ENCODE data around the gene SLC34A3. TPM values are rescaled to one million over a fixed set of nuclear protein-coding genes. Genes with fewer than 3 reads are reported as not detected.

The SLC34A3 gene
- total RNA-seq, 1 donor from 2014 or later: 0.09 TPM

DNA sequence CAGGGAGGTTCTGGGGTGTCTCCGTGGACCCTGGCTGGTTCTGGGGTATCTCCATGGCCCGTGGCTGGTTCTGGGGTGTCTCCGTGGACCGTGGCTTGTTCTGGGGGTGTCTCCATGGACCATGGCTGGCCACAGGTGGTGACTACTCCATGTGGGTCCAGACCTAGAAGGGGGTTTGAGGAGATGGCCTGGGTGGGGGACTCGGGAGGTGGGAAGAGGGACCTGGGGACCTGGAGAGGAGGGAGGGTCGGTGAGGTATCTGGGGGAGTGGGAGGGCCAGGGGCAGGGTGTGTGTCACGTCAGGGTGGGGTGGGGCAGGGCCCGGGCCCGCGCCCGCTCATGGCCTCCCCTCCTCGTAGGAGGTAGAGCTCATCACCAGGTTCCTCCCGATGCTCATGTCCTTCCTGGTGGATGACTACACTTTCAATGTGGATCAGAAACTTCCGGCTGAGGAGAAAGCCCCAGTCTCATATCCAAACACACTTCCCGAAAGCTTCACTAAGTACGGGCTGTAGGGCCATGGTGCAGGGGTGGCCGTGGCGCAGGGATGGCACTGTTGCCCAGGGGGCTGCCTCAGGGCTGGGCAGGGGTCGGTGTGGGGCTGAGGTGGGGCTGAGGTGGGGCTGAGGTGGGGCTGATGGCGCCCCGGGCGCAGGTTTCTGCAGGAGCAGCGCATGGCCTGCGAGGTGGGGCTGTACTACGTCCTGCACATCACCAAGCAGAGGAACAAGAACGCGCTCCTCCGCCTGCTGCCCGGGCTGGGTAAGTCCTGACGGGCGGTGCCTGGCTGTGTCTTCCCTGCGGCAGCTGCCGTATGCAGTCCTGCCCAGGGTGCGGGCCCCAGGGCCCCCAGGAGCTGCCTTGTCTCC lies 36.1 kb downstream of the SLC34A3 start:
- peaks cover 16% of the 10 kb centered on the region for H3K36me3 Mint-ChIP-seq (ENCODE audit: low read depth, unreplicated experiment)
- H3K9ac ChIP-seq (ENCODE audit: low read length): no peak overlapping the region
- no peaks in the 10 kb centered on the region for H3K27me3 Mint-ChIP-seq (ENCODE audit: low read depth, unreplicated experiment)
- no peak overlapping the region for H2AFZ ChIP-seq (ENCODE audit: low read depth, low read length)
- H3K27ac ChIP-seq (ENCODE audit: low read depth, low read length): no peak overlapping the region
- H3K9me3 Mint-ChIP-seq (ENCODE audit: unreplicated experiment): no peaks in the 10 kb centered on the region
- no peaks in the 10 kb centered on the region for H3K27me3 ChIP-seq (ENCODE audit: insufficient read depth, low read length)
- peaks cover 15% of the 10 kb centered on the region for H3K36me3 ChIP-seq (ENCODE audit: insufficient read depth, low read length)
- FAIRE-seq (no peak), DNase-seq (ENCODE audit: low read depth) (no peak)
- peaks cover 8% of the 10 kb centered on the region for H3K4me1 Mint-ChIP-seq (ENCODE audit: low read depth, unreplicated experiment)
- H3K27ac Mint-ChIP-seq (ENCODE audit: unreplicated experiment): no peak overlapping the region
- H3K4me3 ChIP-seq (ENCODE audit: insufficient read depth, low read depth, low read length): no peak overlapping the region
- H3K9me3 ChIP-seq (ENCODE audit: insufficient read depth, low read depth, low read length): no peaks in the 10 kb centered on the region
- no peak overlapping the region for H3K4me2 ChIP-seq (ENCODE audit: low read length)
- peaks cover 34% of the 10 kb centered on the region for H4K20me1 ChIP-seq (ENCODE audit: insufficient read depth, low read length)
- H3K4me1 ChIP-seq (ENCODE audit: insufficient read depth, low read length): peaks cover 4% of the 10 kb centered on the region
- no peak overlapping the region for H3K4me3 Mint-ChIP-seq (ENCODE audit: unreplicated experiment)
- TF ChIP-seq EZH2 (IDR thresholded peaks at IDR 0.05; ENCODE audit: insufficient read depth, low read length): no peak
- TF ChIP-seq, protein P1, sequence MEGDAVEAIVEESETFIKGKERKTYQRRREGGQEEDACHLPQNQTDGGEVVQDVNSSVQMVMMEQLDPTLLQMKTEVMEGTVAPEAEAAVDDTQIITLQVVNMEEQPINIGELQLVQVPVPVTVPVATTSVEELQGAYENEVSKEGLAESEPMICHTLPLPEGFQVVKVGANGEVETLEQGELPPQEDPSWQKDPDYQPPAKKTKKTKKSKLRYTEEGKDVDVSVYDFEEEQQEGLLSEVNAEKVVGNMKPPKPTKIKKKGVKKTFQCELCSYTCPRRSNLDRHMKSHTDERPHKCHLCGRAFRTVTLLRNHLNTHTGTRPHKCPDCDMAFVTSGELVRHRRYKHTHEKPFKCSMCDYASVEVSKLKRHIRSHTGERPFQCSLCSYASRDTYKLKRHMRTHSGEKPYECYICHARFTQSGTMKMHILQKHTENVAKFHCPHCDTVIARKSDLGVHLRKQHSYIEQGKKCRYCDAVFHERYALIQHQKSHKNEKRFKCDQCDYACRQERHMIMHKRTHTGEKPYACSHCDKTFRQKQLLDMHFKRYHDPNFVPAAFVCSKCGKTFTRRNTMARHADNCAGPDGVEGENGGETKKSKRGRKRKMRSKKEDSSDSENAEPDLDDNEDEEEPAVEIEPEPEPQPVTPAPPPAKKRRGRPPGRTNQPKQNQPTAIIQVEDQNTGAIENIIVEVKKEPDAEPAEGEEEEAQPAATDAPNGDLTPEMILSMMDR (IDR thresholded peaks at IDR 0.05; ENCODE audit: insufficient read depth, low read depth, low read length): no peak
- H3K79me2 ChIP-seq (ENCODE audit: insufficient read depth, low read length): peaks cover 23% of the 10 kb centered on the region

GRCh38 chr9:137267933-137268355 lies 37.2 kb downstream of the SLC34A3 start:
- Mint-ChIP-seq H3K4me1 (ENCODE audit: low read depth, unreplicated experiment) (peaks cover 6% of the 10 kb centered on the region), H3K27ac (ENCODE audit: unreplicated experiment) (peak overlapping the region; percentile 7), H3K4me3 (ENCODE audit: unreplicated experiment) (no peak overlapping the region), H3K9me3 (ENCODE audit: unreplicated experiment) (no peaks in the 10 kb centered on the region), H3K36me3 (ENCODE audit: low read depth, unreplicated experiment) (peaks cover 15% of the 10 kb centered on the region), H3K27me3 (ENCODE audit: low read depth, unreplicated experiment) (no peaks in the 10 kb centered on the region)
- FAIRE-seq (no peak), DNase-seq (ENCODE audit: low read depth) (no peak)
- H3K79me2 ChIP-seq (ENCODE audit: insufficient read depth, low read length): peaks cover 23% of the 10 kb centered on the region
- H4K20me1 ChIP-seq (ENCODE audit: insufficient read depth, low read length): peaks cover 41% of the 10 kb centered on the region
- no peak overlapping the region for H2AFZ ChIP-seq (ENCODE audit: low read depth, low read length)
- peaks cover 4% of the 10 kb centered on the region for H3K4me1 ChIP-seq (ENCODE audit: insufficient read depth, low read length)
- H3K36me3 ChIP-seq (ENCODE audit: insufficient read depth, low read length): peaks cover 15% of the 10 kb centered on the region
- no peak overlapping the region for H3K9ac ChIP-seq (ENCODE audit: low read length)
- no peak overlapping the region for H3K27ac ChIP-seq (ENCODE audit: low read depth, low read length)
- no peaks in the 10 kb centered on the region for H3K27me3 ChIP-seq (ENCODE audit: insufficient read depth, low read length)
- H3K4me3 ChIP-seq (ENCODE audit: insufficient read depth, low read depth, low read length): no peak overlapping the region
- TF ChIP-seq, protein P1 (IDR thresholded peaks at IDR 0.05; ENCODE audit: insufficient read depth, low read depth, low read length): no peak
- no peak for TF ChIP-seq EZH2 (IDR thresholded peaks at IDR 0.05; ENCODE audit: insufficient read depth, low read length)
- no peak overlapping the region for H3K4me2 ChIP-seq (ENCODE audit: low read length)
- no peaks in the 10 kb centered on the region for H3K9me3 ChIP-seq (ENCODE audit: insufficient read depth, low read depth, low read length)
